Measurements from ENCODE around the gene PLD4. TPM values are rescaled to one million over a fixed set of nuclear protein-coding genes. Genes with fewer than 3 reads are reported as not detected.
A peak's percentile ranks its signal among the peaks of the same experiment; 100 is the strongest.

PLD4 gene
- total RNA-seq, 3 donors from 2014 or later: 0.38 to 2.2 (median 0.39) TPM

DNA sequence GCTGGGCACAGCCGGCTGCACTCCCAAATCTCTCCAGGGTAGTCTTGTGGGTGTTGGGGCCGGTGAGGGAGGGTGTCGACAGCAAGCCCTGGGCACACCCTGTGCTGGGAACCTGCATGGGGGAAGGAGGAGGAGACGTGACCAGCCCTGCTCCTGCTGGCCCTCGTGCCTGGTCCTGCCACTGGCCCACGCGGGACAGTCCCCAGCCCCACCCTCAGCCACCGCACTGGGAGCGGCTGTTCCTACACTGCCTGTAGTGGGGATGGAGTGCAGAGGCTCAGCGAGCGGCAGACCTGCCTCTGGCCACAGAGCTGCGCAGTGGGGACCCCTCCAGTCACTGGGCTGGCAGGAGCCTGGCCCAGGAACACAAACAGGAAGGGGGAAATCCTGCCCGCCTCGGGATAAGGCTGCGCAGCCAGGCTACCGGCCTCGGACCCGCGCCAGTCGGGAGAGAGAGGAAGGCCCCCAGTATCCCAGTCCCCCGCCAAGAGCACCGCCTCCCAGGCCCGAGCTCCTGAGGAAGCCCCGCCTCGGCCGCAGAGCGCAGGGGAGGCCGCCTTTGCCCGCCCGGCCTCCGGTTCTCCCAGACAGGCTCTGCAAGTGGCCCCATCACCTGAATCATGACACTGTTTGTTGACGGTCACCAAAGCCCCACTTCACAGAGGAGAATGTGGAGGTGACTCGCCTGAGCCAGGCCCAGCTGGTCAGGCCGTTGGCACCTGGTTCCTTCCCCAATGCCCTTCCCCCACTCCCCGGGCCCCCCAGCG is 42.9 kb downstream of the PLD4 start:
- TF ChIP-seq, protein P1, sequence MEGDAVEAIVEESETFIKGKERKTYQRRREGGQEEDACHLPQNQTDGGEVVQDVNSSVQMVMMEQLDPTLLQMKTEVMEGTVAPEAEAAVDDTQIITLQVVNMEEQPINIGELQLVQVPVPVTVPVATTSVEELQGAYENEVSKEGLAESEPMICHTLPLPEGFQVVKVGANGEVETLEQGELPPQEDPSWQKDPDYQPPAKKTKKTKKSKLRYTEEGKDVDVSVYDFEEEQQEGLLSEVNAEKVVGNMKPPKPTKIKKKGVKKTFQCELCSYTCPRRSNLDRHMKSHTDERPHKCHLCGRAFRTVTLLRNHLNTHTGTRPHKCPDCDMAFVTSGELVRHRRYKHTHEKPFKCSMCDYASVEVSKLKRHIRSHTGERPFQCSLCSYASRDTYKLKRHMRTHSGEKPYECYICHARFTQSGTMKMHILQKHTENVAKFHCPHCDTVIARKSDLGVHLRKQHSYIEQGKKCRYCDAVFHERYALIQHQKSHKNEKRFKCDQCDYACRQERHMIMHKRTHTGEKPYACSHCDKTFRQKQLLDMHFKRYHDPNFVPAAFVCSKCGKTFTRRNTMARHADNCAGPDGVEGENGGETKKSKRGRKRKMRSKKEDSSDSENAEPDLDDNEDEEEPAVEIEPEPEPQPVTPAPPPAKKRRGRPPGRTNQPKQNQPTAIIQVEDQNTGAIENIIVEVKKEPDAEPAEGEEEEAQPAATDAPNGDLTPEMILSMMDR (IDR thresholded peaks at IDR 0.05): no peak
- no peak overlapping the region for H3K4me3 ChIP-seq
- no peaks in the 10 kb centered on the region for H3K36me3 ChIP-seq (ENCODE audit: low read depth)
- H3K9me3 ChIP-seq: no peaks in the 10 kb centered on the region
- intact Hi-C loops (cut with DNase I, micrococcal nuclease): no loop called here
- ATAC-seq (peak; percentile 6), DNase-seq (peak; percentile 9 to 73 (median 59))
- H3K4me1 ChIP-seq (ENCODE audit: low read depth): peaks cover 32% of the 10 kb centered on the region

DNA sequence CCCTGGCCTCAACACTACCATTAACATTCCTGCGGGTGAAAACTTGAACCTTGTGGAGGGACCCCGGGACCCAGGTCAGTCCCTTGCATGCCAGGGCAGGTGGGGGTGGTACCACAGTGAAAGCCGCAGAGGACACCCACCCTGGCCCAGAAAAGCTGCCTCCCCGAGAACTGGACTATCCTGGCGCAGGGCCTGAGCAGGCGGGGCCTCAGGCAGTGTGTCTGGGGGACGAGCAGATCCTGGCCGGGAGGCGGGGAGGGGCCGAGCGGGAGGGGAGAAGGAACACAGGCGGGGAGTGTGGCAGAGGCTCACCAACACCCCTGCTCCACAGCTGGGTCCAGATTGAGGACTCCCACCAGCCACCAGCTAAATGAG is 43.5 kb downstream of the PLD4 start:
- Histone ChIP-seq H3K4me1 (ENCODE audit: low read depth) (peaks cover 38% of the 10 kb centered on the region), H3K9me3 (no peaks in the 10 kb centered on the region), H3K36me3 (ENCODE audit: low read depth) (no peaks in the 10 kb centered on the region), H3K4me3 (no peak overlapping the region)
- intact Hi-C loops (cut with DNase I, micrococcal nuclease): no loop called here
- ATAC-seq (no peak), DNase-seq (peak; percentile 61 to 78 (median 75))
- TF ChIP-seq, protein P1 (IDR thresholded peaks at IDR 0.05): no peak

DNA sequence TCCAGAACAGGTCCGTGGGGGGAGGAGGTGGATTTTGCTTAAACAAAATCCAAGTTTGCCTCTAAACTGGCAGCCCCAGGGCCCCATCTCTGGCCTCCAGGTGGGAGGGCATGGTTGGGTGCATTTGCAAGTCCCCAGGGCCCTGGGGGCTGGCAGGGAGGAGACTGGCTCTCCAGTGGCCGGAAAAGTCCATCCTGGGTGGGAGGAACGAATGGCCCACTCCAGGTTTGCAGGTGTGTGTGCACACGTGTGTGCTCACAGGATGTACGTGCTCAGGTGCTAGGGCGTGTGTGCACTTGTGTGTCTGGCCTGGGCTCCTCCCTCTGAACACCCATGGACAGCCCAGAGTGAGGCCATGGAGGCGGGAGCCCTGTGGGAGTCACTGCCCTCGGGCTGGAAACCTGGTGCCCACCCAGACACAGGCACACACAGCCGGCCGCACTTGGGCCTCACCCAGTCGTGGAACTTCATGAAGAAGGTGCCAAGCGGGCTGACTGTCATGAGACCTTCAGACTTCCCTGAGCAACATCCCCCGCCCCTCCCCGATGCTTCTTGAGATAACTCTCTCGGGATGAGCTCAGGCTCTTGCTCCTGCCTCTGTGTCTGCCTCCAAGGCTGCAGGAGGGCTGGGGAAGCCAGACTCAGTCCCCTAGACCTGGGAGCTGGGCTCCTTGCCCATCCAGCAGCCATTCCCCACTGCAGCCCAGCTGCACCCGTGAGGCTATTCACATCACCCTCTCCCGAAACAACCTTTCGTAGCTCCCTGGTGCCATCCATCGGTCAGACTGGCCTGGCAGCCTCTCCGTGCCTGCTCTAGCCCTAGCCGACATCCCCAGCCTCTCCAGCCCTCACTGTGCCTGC is 44.1 kb downstream of the PLD4 start:
- DNase-seq (peak in 2 of 3 donors; percentile 45 to 51), ATAC-seq (no peak)
- TF ChIP-seq, protein P1 (IDR thresholded peaks at IDR 0.05): no peak
- Histone ChIP-seq H3K36me3 (ENCODE audit: low read depth) (no peaks in the 10 kb centered on the region), H3K9me3 (no peaks in the 10 kb centered on the region), H3K4me1 (ENCODE audit: low read depth) (peaks cover 42% of the 10 kb centered on the region), H3K4me3 (no peak overlapping the region)
- intact Hi-C loops (cut with DNase I, micrococcal nuclease): no loop called here

DNA sequence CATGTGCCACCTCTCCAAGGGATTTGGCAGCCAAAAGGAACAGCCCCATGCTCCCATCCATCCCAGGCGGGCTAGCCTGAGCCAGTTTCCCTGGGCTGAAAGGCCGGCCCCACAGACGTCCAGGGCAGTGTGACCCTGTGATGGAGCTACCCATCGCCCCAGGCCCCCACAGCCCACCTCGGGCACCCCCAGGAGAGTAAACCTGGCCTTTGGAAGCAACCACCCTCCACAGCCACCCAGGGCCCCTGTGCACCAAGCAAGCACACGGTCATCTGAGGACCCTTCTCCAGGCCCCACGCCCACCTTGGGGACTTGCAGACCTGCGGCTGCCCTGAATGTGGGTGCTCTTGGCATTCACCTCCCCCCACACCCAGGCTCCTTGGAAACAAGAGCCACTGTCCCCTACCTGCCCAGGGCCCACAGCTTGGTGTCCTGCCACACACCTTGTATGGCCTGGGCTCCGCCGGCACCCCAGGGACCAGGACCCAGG is 45.1 kb downstream of the PLD4 start:
- Histone ChIP-seq H3K4me3 (no peak overlapping the region), H3K36me3 (ENCODE audit: low read depth) (no peaks in the 10 kb centered on the region), H3K9me3 (no peaks in the 10 kb centered on the region), H3K4me1 (ENCODE audit: low read depth) (peaks cover 49% of the 10 kb centered on the region)
- DNase-seq (peak in 1 of 3 donors; percentile 53), ATAC-seq (no peak)
- intact Hi-C loops (cut with DNase I, micrococcal nuclease): loop anchor here (10.0 kb wide), 1 partner anchor 75 kb away; no protein-coding TSS in a partner anchor
- TF ChIP-seq, protein P1 (IDR thresholded peaks at IDR 0.05): no peak

DNA sequence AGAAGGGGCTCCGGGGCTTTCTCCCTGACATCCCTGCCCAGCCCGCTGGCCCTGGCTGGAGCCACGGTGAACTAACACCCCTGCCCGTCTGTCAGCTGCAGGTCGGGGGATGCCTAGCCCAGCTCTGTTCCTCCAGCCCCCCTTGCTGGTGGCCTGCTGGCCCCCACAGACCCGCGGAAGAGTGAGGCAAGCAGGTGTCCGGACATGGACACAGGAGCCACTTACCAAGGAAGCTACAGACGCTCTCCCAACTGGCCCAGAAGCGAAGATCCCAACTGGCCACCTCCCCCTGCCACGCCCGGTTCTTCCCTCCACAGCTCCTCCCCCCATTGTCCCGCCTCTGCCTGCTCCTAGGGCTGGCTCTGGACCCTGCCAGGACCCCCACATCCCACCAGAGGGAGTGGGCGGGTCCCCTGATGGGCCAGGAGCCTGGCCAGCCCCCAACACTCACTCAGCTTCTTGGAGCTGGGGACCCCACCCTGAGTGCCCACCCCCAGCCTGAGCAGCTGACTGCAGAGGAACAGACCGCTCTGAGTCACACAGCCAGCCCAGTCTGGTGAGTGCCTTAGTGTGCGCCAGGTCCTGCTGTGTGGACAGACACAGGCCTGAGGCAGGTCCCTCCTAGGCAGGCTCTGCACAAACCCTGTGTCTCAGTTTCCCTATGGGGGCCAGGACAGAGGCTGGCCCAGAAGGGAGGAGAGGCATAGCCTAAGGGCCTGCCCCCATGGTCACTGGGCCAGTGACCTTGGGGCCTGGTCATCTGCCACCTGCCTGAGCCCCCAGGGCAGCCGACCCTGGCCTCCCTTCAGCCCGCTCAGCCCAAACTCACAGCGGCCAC is 45.8 kb downstream of the PLD4 start:
- H3K36me3 ChIP-seq (ENCODE audit: low read depth): no peaks in the 10 kb centered on the region
- ATAC-seq: peak; percentile 1
- peak; percentile 37 to 85 (median 58) for DNase-seq
- TF ChIP-seq, protein P1 (IDR thresholded peaks at IDR 0.05): no peak
- H3K9me3 ChIP-seq: no peaks in the 10 kb centered on the region
- H3K4me1 ChIP-seq (ENCODE audit: low read depth): peaks cover 50% of the 10 kb centered on the region
- no peak overlapping the region for H3K4me3 ChIP-seq
- intact Hi-C loops (cut with DNase I, micrococcal nuclease): loop anchor here (10.0 kb wide), 1 partner anchor 74 kb away; no protein-coding TSS in a partner anchor

All from mucosa of descending colon (tissue), 3 donors.